NCI-H2107 (cell line): ENCODE results near the gene LCE2B.
"Not testable (repeated sequence)": the region's sequence is repeated elsewhere in the genome, so short reads cannot be mapped to it uniquely, and the experiment has no call there.

Experiments used
- DNase-seq: peaks from one replicate; lab custom pipeline; 2025; lab: John Stamatoyannopoulos, UW

Gene LCE2B

GRCh38 chr1:152685823-152686222, at the start of gene LCE2B:
TSS of gene LCE2B (plus strand) at chr1:152686123. CDS start at chr1:152686844, 721 bp downstream.
- not testable (repeated sequence) for DNase-seq

GRCh38 chr1:152640351-152640750, 45.6 kb upstream of the LCE2B start:
- DNase-seq: no peak

DNA sequence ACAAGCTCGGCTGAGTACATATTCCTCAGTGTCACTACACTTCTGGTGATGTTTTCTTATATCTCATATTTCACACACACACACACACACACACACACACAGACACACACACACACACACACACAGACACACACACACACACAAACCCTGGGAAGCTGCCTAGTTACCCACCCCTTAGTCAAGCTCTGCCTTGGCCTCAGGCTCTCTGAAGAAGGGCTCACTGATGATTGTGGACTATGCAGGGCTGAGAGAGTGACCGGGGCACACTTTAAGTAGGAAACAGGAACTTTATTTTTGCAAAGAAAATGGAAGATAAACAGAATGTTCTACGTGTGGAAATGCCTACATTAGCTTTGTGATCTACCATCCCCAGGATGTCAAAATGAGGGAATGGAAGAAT, 42.0 kb upstream of the LCE2B start:
- no peak for DNase-seq

DNA sequence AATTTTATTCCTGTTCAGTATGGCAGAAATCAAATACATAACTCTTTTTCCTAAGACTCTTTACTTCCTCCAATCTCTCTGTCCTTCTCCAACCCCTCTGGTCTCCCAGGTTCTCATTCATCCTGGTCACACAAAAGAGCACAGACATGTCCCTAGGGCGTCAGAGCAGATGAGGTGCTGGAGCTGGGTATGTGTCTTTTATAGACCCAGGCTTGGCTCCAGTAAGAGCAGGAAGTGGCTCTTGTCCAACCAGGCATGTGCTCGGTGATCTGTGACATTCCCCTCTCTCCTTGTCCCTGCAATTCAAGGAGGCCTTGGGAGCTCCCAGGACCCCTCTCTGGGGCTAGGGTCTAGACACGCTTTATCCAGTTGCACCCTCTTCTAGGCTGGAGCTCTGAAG, 40.8 kb upstream of the LCE2B start:
- no peak for DNase-seq

- DNase-seq: no peak
Measured at GRCh38 chr1:152646656-152647055, 39.3 kb upstream of the LCE2B start.

DNA sequence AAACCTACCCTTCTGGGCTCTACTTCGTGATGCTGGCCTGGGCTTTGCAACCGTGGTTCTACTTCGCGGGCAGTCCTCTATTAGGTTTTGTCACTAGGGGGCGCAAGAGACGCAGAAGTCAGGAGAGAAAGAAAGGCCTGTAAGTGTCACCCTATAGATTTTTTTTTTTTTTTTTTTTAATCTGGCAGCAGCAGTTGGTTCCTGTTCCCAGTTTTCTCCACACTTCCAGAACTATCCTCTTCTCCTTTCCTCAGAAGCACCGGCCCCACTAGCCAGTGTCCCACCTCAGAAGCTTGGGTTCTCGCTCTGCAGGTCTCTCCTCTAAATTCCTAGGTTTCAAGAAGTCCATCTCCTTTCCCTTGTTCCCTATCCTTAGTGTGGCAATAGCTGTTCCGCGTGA, 31.8 kb upstream of the LCE2B start:
- DNase-seq: peak; percentile 52

GRCh38 chr1:152656459-152656858, 29.5 kb upstream of the LCE2B start:
- DNase-seq: no peak

DNA sequence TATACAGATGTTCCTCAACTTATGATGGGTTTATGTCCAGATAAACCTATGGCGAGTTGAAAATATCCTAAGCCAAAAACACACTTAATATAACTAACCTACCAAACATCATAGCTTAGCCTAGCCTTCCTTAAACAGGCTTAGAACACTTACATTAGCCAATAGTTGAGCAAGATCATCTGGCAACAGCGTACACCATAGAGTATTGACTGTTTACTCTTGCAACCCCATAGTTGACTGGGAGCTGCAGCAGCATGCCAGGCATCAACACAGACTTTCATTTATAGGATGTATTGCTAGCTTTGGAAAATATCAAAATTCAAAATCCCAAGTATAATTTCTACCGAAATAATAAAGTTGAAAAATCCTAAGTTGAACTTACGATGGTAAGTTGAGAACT, 28.2 kb upstream of the LCE2B start:
- DNase-seq: no peak

DNA sequence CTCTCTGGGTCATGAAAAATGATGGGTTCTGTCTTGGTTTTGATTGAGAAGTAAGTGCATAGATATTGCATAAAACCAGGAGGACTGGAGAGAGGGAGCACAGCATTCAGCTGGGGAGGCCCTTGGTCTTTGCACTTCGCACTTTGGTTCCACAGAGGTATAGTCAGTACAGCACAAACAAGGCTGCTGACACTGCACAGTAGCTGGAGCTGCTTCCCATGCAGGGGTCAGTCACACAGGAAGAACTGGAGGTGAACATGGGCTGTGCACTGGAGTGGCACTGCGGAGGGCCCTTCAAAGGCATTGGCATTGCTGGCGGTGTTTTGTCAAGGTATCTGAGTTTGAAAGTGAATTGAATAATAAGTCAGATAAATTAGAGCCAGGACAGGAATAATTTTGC, 27.3 kb upstream of the LCE2B start:
- no peak for DNase-seq

DNA sequence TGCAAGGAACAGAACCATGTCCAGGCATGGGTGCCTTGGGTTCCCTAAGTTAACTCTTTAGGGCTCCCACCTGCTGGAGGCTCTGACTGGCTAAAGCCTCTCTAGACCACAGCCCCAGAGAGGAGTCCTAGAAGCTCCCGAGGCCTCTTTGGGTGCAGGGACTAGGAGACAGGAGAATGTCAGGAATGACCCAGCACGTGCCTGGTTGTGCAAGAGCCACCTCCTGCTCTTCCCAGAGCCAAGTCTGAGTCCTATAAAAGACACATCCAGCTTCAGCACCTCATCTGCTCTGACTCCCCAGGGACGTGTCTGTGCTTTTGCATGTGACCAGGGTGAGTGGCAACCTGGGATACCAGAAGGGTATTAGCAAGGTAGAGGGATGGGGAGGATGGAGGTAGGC, 22.8 kb upstream of the LCE2B start, which contains the start of gene LCE2D:
TSS of gene LCE2D (plus strand) at position 283 of the 400 bp plus-strand sequence. CDS start 726 bp downstream, outside the sequence.
- DNase-seq: no peak

GRCh38 chr1:152666171-152666570, 19.8 kb upstream of the LCE2B start:
- not testable (repeated sequence) for DNase-seq

DNA sequence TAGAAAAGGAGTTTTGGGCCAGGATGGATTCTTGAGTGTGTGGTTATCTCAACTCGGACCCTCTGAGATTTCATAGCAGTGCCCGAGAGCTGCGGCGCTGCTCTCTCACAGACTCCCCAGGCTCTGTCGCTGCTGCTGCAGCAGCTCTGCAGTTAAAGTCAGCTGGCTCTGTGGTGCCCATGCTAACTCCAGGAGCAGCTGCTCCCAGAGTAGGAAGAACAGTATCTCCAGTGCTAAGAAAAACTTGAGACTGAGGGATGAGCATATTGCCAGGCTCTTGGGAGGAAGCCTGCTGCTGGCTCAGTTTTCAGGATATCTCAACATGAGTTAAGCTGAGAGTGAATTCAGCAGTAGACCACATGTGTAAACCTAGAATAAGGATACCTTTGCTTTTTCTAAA, 18.3 kb upstream of the LCE2B start:
- no peak for DNase-seq

DNA sequence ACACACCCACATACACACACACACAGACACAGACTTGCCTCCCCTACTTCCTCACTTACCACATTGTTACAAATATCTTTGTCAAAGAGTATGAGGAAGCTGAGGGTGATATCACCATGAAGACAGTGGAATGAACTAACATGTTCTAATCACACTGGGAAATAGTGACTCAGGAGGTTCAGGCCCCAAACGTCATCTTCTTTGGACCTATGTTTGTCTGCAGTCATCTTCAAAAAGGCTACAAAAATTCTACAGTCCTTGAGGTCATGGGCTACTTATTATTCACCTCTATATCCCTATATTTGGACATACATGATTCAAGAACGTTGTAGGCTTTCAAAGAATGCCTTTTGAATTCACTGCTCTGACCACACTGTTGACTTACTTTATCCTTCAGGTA, 12.9 kb upstream of the LCE2B start:
- DNase-seq: no peak

DNA sequence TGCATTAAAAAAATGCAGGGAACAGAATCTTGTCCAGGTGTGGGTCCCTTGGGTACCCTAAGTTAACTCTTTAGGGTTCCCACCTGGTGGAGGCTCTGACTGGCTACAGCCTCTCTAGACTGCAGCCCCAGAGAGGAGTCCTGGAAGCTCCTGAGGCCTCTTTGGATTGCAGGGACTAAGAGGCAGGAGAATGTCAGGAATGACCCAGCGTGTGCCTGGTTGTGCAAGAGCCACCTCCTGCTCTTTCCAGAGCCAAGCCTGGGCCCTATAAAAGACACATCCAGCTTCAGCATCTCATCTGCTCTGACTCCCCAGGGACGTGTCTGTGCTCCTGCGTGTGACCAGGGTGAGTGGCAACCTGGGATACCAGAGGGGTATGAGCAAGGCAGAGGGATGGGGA, 10.9 kb upstream of the LCE2B start, which contains the start of gene LCE2C:
TSS of gene LCE2C (plus strand) at position 297 of the 400 bp plus-strand sequence. CDS start 737 bp downstream, outside the sequence.
- DNase-seq: not testable (repeated sequence)

GRCh38 chr1:152679459-152679858, 6.5 kb upstream of the LCE2B start:
- no peak for DNase-seq

- no peak for DNase-seq
Measured at GRCh38 chr1:152681616-152682015, 4.3 kb upstream of the LCE2B start.

GRCh38 chr1:152683846-152684245, 2.1 kb upstream of the LCE2B start:
- no peak for DNase-seq

- DNase-seq: no peak
Measured at GRCh38 chr1:152697701-152698600, 12.0 kb downstream of the LCE2B start, which contains the start of gene LCE2A. TSS of gene LCE2A (plus strand) at chr1:152698345. CDS start at chr1:152698902, 557 bp downstream.

DNA sequence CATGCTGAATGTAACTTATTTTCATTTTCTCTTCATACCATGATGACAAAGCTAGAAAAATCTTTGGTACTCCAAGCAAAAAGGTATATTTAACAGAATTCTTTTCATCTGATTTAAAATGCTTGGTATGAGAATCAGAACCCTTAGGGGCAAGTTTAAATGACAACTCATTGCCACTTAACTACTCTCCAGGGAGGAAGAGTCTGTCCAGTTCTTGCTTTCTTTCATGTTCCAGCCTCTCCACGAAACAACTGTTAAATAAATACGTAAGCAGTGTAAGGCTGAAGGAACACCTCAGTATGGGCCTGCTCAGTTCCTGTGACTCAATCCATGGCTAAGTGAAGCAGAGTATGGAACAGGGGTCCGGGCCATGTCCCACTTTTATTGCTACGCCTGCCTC, 13.8 kb downstream of the LCE2B start:
- no peak for DNase-seq

- DNase-seq: no peak
Measured at GRCh38 chr1:152707860-152708259, 21.9 kb downstream of the LCE2B start, which contains the start of gene LCE4A. TSS of gene LCE4A (plus strand) at chr1:152708160. CDS start at chr1:152709076, 916 bp downstream.

DNA sequence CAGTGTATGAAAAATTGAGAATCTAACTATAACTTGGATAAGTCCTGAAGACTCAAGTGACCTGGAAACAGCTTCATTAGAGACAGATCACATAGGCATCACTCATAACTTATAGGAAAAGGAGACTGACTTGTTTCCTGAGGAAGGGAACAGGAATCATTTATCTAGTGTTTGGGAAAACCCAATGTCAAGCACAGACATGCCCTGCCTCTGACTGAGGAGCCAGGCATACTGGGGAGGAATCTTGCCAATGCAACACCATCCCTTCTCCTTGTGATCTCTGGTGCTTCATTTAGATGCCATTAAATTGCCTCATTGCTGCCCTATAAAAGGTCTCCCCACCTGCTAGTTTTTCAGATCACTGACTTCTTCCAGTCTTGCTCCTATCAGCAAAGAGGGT, 32.3 kb downstream of the LCE2B start:
- no peak for DNase-seq

- no peak for DNase-seq
Measured at GRCh38 chr1:152725261-152725660, 39.3 kb downstream of the LCE2B start.

GRCh38 chr1:152728986-152729385, 43.1 kb downstream of the LCE2B start:
- DNase-seq: no peak
